ENCODE results near the gene DHX40. TPM values are rescaled to one million over a fixed set of nuclear protein-coding genes. Genes with fewer than 3 reads are reported as not detected.

DHX40 gene
- total and polyA plus RNA-seq, 2 of the 8 experiments (the other 6 are each of a cell fraction or from before 2014, with no cell fraction given): 13.5 to 28.3 TPM

DNA sequence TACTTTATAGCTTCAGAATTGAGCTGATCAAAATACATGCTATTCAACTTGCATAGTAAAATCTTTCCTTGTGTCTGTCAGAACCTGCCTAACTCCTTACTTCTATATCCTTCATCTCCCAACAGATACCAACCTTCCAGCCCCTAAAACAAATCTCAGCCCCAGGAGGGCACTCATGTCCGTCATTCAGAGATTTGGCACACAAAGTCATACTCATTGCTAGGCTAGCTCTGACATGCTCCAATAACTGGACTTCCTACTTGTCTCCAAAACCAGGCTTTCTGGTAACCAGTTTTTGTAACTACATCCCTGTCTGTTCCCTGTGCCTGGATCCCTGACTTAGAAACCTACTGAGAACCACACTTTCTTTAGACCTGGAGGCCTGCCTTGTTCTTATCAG is 37.5 kb upstream of the DHX40 start (continued):
- TF ChIP-seq USF2 (IDR thresholded peaks at IDR 0.05; ENCODE audit: low read length) (no peak), POU5F1 (IDR thresholded peaks at IDR 0.05; ENCODE audit: low read depth, low read length) (no peak), BCL11A (IDR thresholded peaks at IDR 0.05; ENCODE audit: low read depth in 2 of 2, low read length in 2 of 2) (no peak), BACH1 (IDR thresholded peaks at IDR 0.05; ENCODE audit: low read length) (no peak)
